Neuronal stem cell (in vitro differentiated cells): Measurements from ENCODE around the gene ANGPTL4.

Experiments used
- DNase-seq: peaks from one replicate; pipeline ENCODE4 v3.0.0-alpha.2; 2013; ENCODE audit warnings: low spot score
- H2AFZ ChIP-seq: one replicate; pipeline ENCODE4 v1.6.1; 2013; ENCODE audit warnings: mild to moderate bottlenecking, low read length, inconsistent platforms
- H2AK5ac ChIP-seq: 2 replicates; pipeline ENCODE4 v1.6.1; 2013; ENCODE audit warnings: low read depth, mild to moderate bottlenecking, inconsistent platforms, low read length, moderate library complexity, mixed read lengths
- H2BK120ac ChIP-seq: 2 replicates; pipeline ENCODE4 v1.6.1; 2013; ENCODE audit warnings: low read depth, mild to moderate bottlenecking, inconsistent platforms, low read length, moderate library complexity, mixed read lengths
- H2BK12ac ChIP-seq: one replicate; pipeline ENCODE4 v1.6.1; 2013; ENCODE audit warnings: low read length, inconsistent platforms
- H2BK15ac ChIP-seq: 2 replicates; pipeline ENCODE4 v1.6.1; 2013; ENCODE audit warnings: mild to moderate bottlenecking, low read length, inconsistent platforms, mixed read lengths
- H2BK5ac ChIP-seq: one replicate; pipeline ENCODE4 v1.6.1; 2013; ENCODE audit warnings: inconsistent platforms, mild to moderate bottlenecking, low read length, moderate library complexity
- H3K14ac ChIP-seq: one replicate; pipeline ENCODE4 v1.6.1; 2013; ENCODE audit warnings: low read length, inconsistent platforms
- H3K18ac ChIP-seq: 2 replicates; pipeline ENCODE4 v1.6.1; 2013; ENCODE audit warnings: low read length, inconsistent platforms
- H3K23ac ChIP-seq: 2 replicates; pipeline ENCODE4 v1.6.1; 2013; ENCODE audit warnings: low read depth, mild to moderate bottlenecking, mixed read lengths, low read length, inconsistent platforms; ENCODE audit not compliant: poor library complexity
- H3K27ac ChIP-seq: replicated peaks from 3 replicates; pipeline ENCODE4 v1.5.1; 2013; ENCODE audit warnings: low read length, inconsistent platforms
- H3K27me3 ChIP-seq, 3 experiments: 2 replicates each; pipeline ENCODE4 v1.6.1; 2013; ENCODE audit warnings: low read length in 3 of 3, mild to moderate bottlenecking in 2 of 3, inconsistent platforms in 1 of 3, low read depth in 1 of 3, mixed read lengths in 1 of 3, moderate library complexity in 1 of 3; ENCODE audit not compliant: control insufficient read depth in 3 of 3, insufficient read depth in 3 of 3
- H3K36me3 ChIP-seq, 2 donors: replicated peaks in 1 of 2; 2 replicates each; pipeline ENCODE4 v1.6.1; 2013; ENCODE audit warnings: low read length in 2 of 2; ENCODE audit not compliant: control insufficient read depth in 2 of 2, insufficient read depth in 2 of 2
- H3K4ac ChIP-seq: 2 replicates; pipeline ENCODE4 v1.6.1; 2013; ENCODE audit warnings: inconsistent platforms, mild to moderate bottlenecking, low read length, moderate library complexity
- H3K4me1 ChIP-seq, 2 donors: 1 replicate in 1 of 2; 2 replicates in 1 of 2; pipeline ENCODE4 v1.6.1; 2013; ENCODE audit warnings: low read length in 2 of 2, low read depth in 1 of 2; ENCODE audit not compliant: control insufficient read depth in 2 of 2, insufficient read depth in 1 of 2
- H3K4me2 ChIP-seq: one replicate; pipeline ENCODE4 v1.6.1; 2013; ENCODE audit warnings: mild to moderate bottlenecking, low read length, inconsistent platforms; ENCODE audit not compliant: insufficient read depth, poor library complexity, severe bottlenecking
- H3K4me3 ChIP-seq, 2 donors: 2 replicates each; pipeline ENCODE4 v1.5.1; 2013; ENCODE audit warnings: low read length in 2 of 2, mild to moderate bottlenecking in 2 of 2, inconsistent platforms in 1 of 2, moderate library complexity in 1 of 2
- H3K79me1 ChIP-seq: one replicate; pipeline ENCODE4 v1.6.1; 2013; ENCODE audit warnings: low read depth, mild to moderate bottlenecking, inconsistent platforms, low read length, moderate library complexity
- H3K9ac ChIP-seq: one replicate; pipeline ENCODE4 v1.6.1; 2013; ENCODE audit warnings: mild to moderate bottlenecking, low read depth, low read length, inconsistent platforms; ENCODE audit not compliant: poor library complexity
- H3K9me3 ChIP-seq, 2 donors: replicated peaks in 1 of 2; 2 replicates each; pipeline versions ENCODE3 to v1.6.1; 2013; ENCODE audit warnings: low read length in 2 of 2, mild to moderate bottlenecking in 2 of 2, inconsistent platforms in 1 of 2, low read depth in 1 of 2, mixed read lengths in 1 of 2, moderate library complexity in 1 of 2; ENCODE audit not compliant: control insufficient read depth in 2 of 2, insufficient read depth in 1 of 2
- H4K8ac ChIP-seq: one replicate; pipeline ENCODE4 v1.6.1; 2013; ENCODE audit warnings: low read depth, mild to moderate bottlenecking, inconsistent platforms, low read length, moderate library complexity
- H4K91ac ChIP-seq: one replicate; pipeline ENCODE4 v1.6.1; 2013; ENCODE audit warnings: low read length, low read depth, mild to moderate bottlenecking, inconsistent platforms; ENCODE audit not compliant: poor library complexity
- WGBS, 2 donors: extraction: QIAGEN DNeasy Blood & Tissue Kit; methylation state at CpG; one replicate each; pipeline ENCODE4 v1.1.7; 2013; ENCODE audit warnings: missing lambda C conversion rate in 2 of 2, mixed read lengths in 1 of 2; ENCODE audit not compliant: insufficient read length in 2 of 2, insufficient replicate concordance in 1 of 2; ENCODE audit errors: extremely low coverage in 2 of 2; 5-methylcytosine and 5-hydroxymethylcytosine counted together

Gene ANGPTL4

DNA sequence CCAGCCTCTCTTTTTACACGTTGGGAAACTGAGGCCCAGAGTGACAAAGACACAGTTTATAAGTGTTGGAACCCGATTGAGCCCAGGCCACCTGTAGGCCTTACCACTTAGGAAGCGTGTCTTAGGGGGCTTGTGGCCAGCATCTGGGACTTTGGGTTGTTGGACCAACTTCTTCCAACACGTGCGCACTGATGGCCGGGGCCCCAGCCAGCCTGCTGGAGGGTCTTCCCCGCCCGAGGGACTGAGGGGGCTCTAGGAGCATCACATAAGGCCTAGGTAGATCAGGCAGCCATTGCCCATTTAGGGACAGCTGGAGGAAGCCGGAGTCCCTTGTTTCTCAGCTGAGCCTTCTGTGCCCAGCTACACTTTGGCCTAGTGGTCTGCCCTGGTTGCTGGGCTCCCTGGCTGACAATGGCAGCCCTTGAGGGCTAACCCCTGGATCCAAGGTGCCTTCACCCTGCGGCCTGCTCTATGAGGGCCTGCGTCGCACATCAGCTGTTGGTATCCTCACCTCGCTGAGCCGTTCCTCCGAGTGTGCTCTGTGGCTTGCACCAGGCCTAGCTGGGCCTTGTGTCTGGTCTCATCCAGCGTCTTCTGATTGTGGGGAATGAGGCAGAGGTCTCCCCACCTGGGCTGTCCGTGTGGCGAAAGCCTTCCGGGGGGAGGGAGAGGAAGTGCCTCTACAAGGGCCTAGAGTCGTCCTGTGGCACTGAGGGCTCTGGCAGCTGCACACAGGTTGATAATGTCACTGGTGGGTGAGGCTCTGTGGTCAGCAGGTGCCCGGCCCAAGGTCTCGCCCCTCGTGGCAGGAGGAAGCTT lies 27.5 kb downstream of the ANGPTL4 start:
- H2BK15ac ChIP-seq, result no peak overlapping the region
- peaks cover 0 to 31% of the 10 kb centered on the region in 2 donors for H3K36me3 ChIP-seq
- no peak overlapping the region for H4K91ac ChIP-seq
- peaks cover 5 to 9% of the 10 kb centered on the region in 2 donors for H3K4me1 ChIP-seq
- H4K8ac ChIP-seq, result no peak overlapping the region
- H2BK120ac ChIP-seq, result no peak overlapping the region
- no peaks in the 10 kb centered on the region for H3K9me3 ChIP-seq
- no peak overlapping the region for H2AFZ ChIP-seq
- H2AK5ac ChIP-seq, result peak overlapping the region; percentile 51
- H2BK5ac ChIP-seq, result no peak overlapping the region
- H3K4me2 ChIP-seq, result peak overlapping the region; percentile 54
- peak overlapping the region; percentile 71 for H3K9ac ChIP-seq
- no peaks in the 10 kb centered on the region for H3K27me3 ChIP-seq
- H3K79me1 ChIP-seq, result peaks cover 21% of the 10 kb centered on the region
- H3K14ac ChIP-seq, result peak overlapping the region; percentile 11
- no peak for DNase-seq
- no CpG with 5 or more reads among the region's 23 CpGs for WGBS, 2 donors
- H3K23ac ChIP-seq, result peak overlapping the region; percentile 6
- peak overlapping the region; percentile 56 for H3K18ac ChIP-seq
- H3K4me3 ChIP-seq, result peak overlapping the region in 1 of 2 donors; percentile 71
- H3K27ac ChIP-seq, result peak overlapping the region; percentile 11
- H2BK12ac ChIP-seq, result no peak overlapping the region
- no peak overlapping the region for H3K4ac ChIP-seq

DNA sequence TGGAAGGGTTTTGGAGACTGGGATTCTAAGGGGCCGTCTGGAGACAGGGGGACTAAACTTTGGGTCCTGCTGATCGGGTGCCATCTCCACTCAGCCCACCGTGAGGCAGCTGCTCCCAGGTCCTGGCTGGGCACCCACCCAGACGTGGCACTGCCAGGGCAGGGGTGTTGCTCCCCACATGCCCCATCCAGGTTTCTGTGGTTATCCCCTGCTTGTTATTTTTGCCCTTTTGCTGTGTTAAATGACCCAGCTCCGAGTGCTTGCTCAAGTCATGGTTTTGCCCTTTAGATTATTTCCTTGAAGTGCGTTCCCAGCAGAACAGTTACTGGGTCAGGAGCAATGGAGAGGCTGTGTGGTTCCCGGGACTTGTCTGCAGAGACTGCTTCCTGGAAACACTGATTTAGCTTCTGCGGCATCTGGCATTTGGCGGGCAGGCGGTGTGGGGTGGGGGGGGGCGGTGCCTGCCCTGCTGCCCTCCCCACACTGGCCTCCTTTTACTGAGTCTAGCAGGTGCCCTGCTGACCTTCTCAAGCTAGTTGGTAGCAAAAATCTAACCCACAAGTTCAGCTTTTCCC lies 28.1 kb downstream of the ANGPTL4 start:
- no peaks in the 10 kb centered on the region for H3K27me3 ChIP-seq
- H3K4me1 ChIP-seq, result peaks cover 5 to 9% of the 10 kb centered on the region in 2 donors
- peak overlapping the region; percentile 71 for H3K9ac ChIP-seq
- no peak overlapping the region for H4K91ac ChIP-seq
- H2BK120ac ChIP-seq, result no peak overlapping the region
- no peak overlapping the region for H2AFZ ChIP-seq
- no peak overlapping the region for H3K18ac ChIP-seq
- no peak overlapping the region for H3K4me2 ChIP-seq
- H3K79me1 ChIP-seq, result peaks cover 23% of the 10 kb centered on the region
- H2BK15ac ChIP-seq, result no peak overlapping the region
- DNase-seq, result no peak
- H3K23ac ChIP-seq, result peak overlapping the region; percentile 6
- H2BK12ac ChIP-seq, result no peak overlapping the region
- no peak overlapping the region for H2BK5ac ChIP-seq
- H3K4me3 ChIP-seq, result no peak overlapping the region
- H3K4ac ChIP-seq, result no peak overlapping the region
- H2AK5ac ChIP-seq, result peak overlapping the region; percentile 51
- H3K27ac ChIP-seq, result no peak overlapping the region
- no peak overlapping the region for H3K14ac ChIP-seq
- peaks cover 0 to 31% of the 10 kb centered on the region in 2 donors for H3K36me3 ChIP-seq
- WGBS, 2 donors, result no CpG with 5 or more reads among the region's 11 CpGs
- no peak overlapping the region for H4K8ac ChIP-seq
- no peaks in the 10 kb centered on the region for H3K9me3 ChIP-seq

DNA sequence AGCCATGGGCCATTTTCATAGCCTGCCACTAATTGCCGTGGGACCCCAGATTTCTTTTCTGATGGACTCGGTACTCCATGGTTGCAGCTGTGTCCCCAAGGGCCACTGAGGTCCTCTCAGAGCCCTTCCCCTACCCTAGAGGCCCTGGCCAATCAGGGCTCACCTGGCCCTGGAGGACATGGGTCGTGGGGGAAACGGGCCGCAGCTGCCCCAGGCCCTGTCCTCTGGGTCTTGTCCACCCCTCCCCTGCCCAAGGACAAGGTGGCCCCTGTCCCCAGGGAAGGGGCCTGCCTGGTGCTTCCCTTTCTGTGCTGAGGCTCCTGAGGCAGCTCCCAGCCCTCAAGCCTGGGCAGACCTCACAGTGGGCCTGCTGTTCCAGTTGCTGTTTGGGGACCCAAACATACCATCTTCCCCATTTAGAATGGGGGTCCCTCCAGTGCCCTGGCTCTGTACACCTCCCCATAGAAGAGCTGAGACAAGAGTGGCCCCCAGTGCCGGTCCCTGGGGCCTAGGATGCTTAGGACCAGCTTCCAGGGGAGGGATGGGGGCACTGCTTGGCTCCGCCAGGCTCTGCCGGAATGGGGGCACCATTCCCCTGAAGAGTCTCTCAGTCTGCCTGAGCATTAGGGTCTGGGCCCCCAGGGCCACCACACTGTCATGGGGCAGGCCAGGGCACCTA lies 29.4 kb downstream of the ANGPTL4 start:
- H2BK120ac ChIP-seq, result no peak overlapping the region
- peaks cover 0 to 39% of the 10 kb centered on the region in 2 donors for H3K36me3 ChIP-seq
- no peaks in the 10 kb centered on the region for H3K9me3 ChIP-seq
- no peak for DNase-seq
- H3K27ac ChIP-seq, result peak overlapping the region; percentile 6
- H4K8ac ChIP-seq, result no peak overlapping the region
- no peak overlapping the region for H3K4me2 ChIP-seq
- no peak overlapping the region for H3K9ac ChIP-seq
- H3K4me3 ChIP-seq, result no peak overlapping the region
- H4K91ac ChIP-seq, result no peak overlapping the region
- H3K4ac ChIP-seq, result no peak overlapping the region
- H3K18ac ChIP-seq, result no peak overlapping the region
- H2AK5ac ChIP-seq, result no peak overlapping the region
- H3K4me1 ChIP-seq, result peaks cover 5 to 9% of the 10 kb centered on the region in 2 donors
- no peak overlapping the region for H2AFZ ChIP-seq
- WGBS, 2 donors, result no CpG with 5 or more reads among the region's 8 CpGs
- peaks cover 31% of the 10 kb centered on the region for H3K79me1 ChIP-seq
- no peak overlapping the region for H2BK15ac ChIP-seq
- H2BK5ac ChIP-seq, result no peak overlapping the region
- no peak overlapping the region for H3K14ac ChIP-seq
- H3K23ac ChIP-seq, result no peak overlapping the region
- no peaks in the 10 kb centered on the region for H3K27me3 ChIP-seq
- H2BK12ac ChIP-seq, result no peak overlapping the region

DNA sequence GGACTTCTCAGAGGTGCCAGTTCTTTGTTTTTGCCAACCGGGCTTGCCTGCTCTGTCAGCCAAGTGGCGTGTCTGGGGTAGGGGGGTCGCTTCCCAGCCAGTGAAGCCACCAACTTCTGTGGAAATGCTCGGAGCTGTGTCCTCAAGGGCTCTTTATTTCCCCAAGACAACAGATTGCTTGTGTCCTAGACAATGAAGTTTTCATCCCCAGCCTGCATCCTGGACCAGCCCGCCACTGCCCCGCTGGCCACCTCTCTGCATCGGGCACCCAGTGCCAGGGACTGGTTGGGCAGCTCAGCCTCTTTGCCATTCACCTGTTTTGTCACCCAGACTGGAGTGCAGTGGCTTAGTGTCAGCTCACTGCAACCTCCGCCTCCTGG lies 29.9 kb downstream of the ANGPTL4 start:
- H2AK5ac ChIP-seq, result no peak overlapping the region
- no peak overlapping the region for H3K23ac ChIP-seq
- no peaks in the 10 kb centered on the region for H3K9me3 ChIP-seq
- H3K79me1 ChIP-seq, result peaks cover 33% of the 10 kb centered on the region
- H3K4me2 ChIP-seq, result no peak overlapping the region
- H3K36me3 ChIP-seq, result peaks cover 0 to 41% of the 10 kb centered on the region in 2 donors
- no peak overlapping the region for H2BK12ac ChIP-seq
- H3K4me3 ChIP-seq, result no peak overlapping the region
- no peak overlapping the region for H3K4ac ChIP-seq
- no CpG with 5 or more reads among the region's 8 CpGs for WGBS, 2 donors
- no peak overlapping the region for H2BK120ac ChIP-seq
- no peak overlapping the region for H3K18ac ChIP-seq
- H4K91ac ChIP-seq, result no peak overlapping the region
- no peak overlapping the region for H2BK15ac ChIP-seq
- H3K4me1 ChIP-seq, result peaks cover 5 to 9% of the 10 kb centered on the region in 2 donors
- H3K9ac ChIP-seq, result no peak overlapping the region
- no peaks in the 10 kb centered on the region for H3K27me3 ChIP-seq
- H2BK5ac ChIP-seq, result no peak overlapping the region
- H4K8ac ChIP-seq, result no peak overlapping the region
- no peak overlapping the region for H3K14ac ChIP-seq
- no peak overlapping the region for H3K27ac ChIP-seq
- no peak overlapping the region for H2AFZ ChIP-seq
- no peak for DNase-seq
